ENCODE results near the gene AK3.
"Not testable (repeated sequence)": the region's sequence is repeated elsewhere in the genome, so short reads cannot be mapped to it uniquely, and the experiment has no call there.

Gene AK3

GRCh38 chr9:4662989-4663792 lies 77.8 kb downstream of the AK3 start:
- no peak for DNase-seq

DNA sequence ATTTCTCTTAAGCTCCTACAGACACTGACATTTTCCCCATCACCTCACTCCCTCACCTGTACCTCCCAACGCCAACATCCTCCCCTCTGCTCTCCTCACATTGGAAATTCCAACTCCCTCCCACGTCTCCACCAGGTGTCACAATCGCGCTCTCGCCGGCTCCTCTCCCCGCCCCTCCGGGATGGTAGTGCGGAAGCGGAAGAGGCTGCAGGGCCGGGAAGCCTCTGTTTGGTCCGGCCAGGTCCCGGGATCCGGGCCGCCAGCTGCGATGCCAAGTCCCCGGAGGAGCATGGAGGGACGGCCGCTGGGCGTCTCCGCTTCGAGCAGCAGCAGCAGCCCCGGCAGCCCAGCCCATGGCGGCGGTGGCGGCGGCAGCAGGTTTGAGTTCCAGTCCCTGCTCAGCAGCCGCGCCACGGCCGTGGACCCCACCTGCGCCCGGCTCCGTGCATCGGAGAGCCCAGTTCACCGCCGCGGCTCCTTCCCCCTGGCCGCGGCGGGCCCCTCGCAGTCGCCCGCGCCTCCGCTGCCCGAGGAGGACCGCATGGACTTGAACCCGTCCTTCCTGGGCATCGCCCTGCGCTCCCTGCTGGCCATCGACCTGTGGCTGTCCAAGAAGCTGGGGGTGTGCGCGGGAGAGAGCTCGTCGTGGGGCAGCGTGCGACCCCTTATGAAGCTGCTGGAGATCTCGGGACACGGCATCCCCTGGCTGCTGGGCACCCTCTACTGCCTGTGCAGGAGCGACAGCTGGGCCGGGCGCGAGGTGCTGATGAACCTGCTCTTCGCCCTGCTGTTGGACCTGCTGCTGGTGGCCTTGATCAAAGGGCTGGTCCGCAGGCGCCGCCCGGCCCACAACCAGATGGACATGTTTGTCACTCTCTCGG lies 78.7 kb downstream of the AK3 start, which contains the start of gene PLPP6:
Gene PLPP6, plus strand, starts transcription at position 187 of the 881 bp plus-strand sequence. Its CDS starts 82 bp downstream, at position 269.
- peak; percentile 80 for DNase-seq

GRCh38 chr9:4661611-4662010 lies 79.4 kb downstream of the AK3 start:
- peak; percentile 32 for DNase-seq

GRCh38 chr9:4661165-4661564 lies 79.8 kb downstream of the AK3 start:
- peak; percentile 63 for DNase-seq

GRCh38 chr9:4660665-4661064 lies 80.3 kb downstream of the AK3 start:
- not testable (repeated sequence) for DNase-seq

All from fibroblast of skin of right biceps (primary cell).